HUES6 (cell line): ENCODE measurements around the gene GDA.

ENCODE experiments used
- H3K27ac ChIP-seq: 2 replicates; pipeline ENCODE4 v1.7.0; 2013; ENCODE audit warnings: low read depth, mild to moderate bottlenecking, low read length, inconsistent platforms
- H3K27me3 ChIP-seq: 2 replicates; pipeline ENCODE4 v1.6.1; 2013; ENCODE audit warnings: low read length; ENCODE audit not compliant: control insufficient read depth, insufficient read depth
- H3K36me3 ChIP-seq: 2 replicates; pipeline ENCODE4 v1.6.1; 2013; ENCODE audit warnings: low read length; ENCODE audit not compliant: control insufficient read depth, insufficient read depth
- H3K4me1 ChIP-seq: 2 replicates; pipeline ENCODE4 v1.6.1; 2013; ENCODE audit warnings: low read length; ENCODE audit not compliant: control insufficient read depth, insufficient read depth
- H3K4me3 ChIP-seq: 2 replicates; pipeline ENCODE4 v1.5.1; 2013; ENCODE audit warnings: low read depth, low read length
- H3K9ac ChIP-seq: one replicate; pipeline ENCODE4 v1.6.1; 2013; ENCODE audit warnings: mild to moderate bottlenecking, low read length
- H3K9me3 ChIP-seq: 2 replicates; pipeline ENCODE4 v1.6.1; 2013; ENCODE audit warnings: low read depth, low read length; ENCODE audit not compliant: control insufficient read depth, insufficient read depth

Gene GDA

DNA sequence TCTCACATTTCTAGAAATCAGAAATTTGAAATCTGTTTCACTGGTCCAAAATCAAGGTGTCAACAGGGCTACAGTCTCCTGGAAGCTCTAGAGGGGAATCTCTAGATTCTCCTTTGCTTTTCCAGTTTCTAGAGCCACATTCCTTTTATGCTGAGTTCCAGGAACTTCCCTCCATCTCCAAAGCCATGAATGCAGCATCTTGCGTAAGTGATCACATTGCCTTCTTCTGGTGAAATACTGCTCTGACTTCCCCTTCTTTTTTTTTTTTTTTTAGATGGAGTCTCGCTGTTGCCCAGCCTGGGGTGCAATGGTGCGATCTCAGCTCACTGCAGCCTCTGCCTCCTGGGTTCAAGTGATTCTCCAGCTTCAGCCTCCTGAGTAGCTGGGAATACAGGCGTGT is 23.8 kb downstream of the GDA start:
- peaks cover 4% of the 10 kb centered on the region; the same call in 1 of the 2 replicates for H3K9me3 ChIP-seq
- no peak overlapping the region for H3K27ac ChIP-seq
- no peak overlapping the region for H3K9ac ChIP-seq
- no peaks in the 10 kb centered on the region for H3K4me1 ChIP-seq
- H3K27me3 ChIP-seq, result no peaks in the 10 kb centered on the region
- H3K36me3 ChIP-seq, result no peaks in the 10 kb centered on the region
- no peak overlapping the region for H3K4me3 ChIP-seq

DNA sequence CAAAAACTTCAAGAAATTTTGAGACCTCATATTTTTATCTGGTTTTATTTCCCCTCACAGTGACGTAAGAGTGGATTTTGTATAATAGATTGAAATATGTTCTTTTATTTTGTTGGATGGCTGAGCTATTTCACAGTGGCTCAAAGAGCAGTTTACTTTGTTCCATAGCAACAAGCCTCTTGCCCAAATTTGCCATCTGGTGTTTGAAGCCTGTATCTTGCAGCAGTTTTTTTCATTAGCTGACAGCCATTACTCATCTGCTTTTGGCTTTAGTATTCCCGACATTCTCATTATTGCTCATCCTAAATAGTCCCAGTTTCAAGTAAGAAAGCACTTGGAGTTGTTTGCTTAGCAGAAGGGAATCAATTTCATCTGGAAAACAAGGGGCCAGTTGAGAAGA is 36.3 kb downstream of the GDA start:
- no peak overlapping the region for H3K9ac ChIP-seq
- H3K4me3 ChIP-seq, result no peak overlapping the region
- H3K9me3 ChIP-seq, result 0 out of 2 replicates have a peak, but pooled peaks cover 4% of the 10 kb centered on the region
- H3K4me1 ChIP-seq, result no peaks in the 10 kb centered on the region
- no peak overlapping the region for H3K27ac ChIP-seq
- no peaks in the 10 kb centered on the region for H3K27me3 ChIP-seq
- no peaks in the 10 kb centered on the region for H3K36me3 ChIP-seq

GRCh38 chr9:72187121-72187695 is 38.0 kb downstream of the GDA start:
- Histone ChIP-seq H3K9ac (no peak overlapping the region), H3K36me3 (no peaks in the 10 kb centered on the region), H3K27me3 (no peaks in the 10 kb centered on the region), H3K27ac (no peak overlapping the region), H3K9me3 (0 out of 2 replicates have a peak, but pooled peaks cover 4% of the 10 kb centered on the region), H3K4me1 (no peaks in the 10 kb centered on the region), H3K4me3 (no peak overlapping the region)

- Histone ChIP-seq H3K27me3 (no peaks in the 10 kb centered on the region), H3K4me1 (no peaks in the 10 kb centered on the region), H3K9me3 (0 out of 2 replicates have a peak, but pooled peaks cover 2% of the 10 kb centered on the region), H3K4me3 (no peak overlapping the region), H3K36me3 (no peaks in the 10 kb centered on the region), H3K9ac (no peak overlapping the region), H3K27ac (no peak overlapping the region)
These were observed 39.0 kb downstream of the GDA start for GRCh38 chr9:72188232-72188631.

DNA sequence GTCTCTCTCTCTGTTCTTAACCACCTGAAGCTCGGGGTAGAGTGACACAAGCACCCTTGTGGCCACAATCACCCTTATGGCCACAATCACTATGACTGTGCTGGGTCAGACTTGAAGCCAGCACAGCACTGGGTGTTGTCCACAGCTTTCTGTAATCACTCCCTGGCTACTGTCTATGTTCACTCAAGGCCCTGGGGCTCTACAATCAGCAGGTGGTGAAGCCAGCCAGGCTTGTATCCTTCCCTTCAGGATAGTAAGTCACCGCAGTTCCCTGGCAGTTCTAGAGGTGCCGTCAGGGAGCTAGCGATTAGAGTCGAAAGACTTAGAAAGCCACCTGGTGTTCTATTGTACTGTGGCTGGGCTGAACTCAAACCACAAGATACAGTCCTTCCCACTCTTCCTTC is 44.2 kb downstream of the GDA start:
- Histone ChIP-seq H3K9me3 (no peaks in the 10 kb centered on the region), H3K9ac (no peak overlapping the region), H3K4me3 (no peak overlapping the region), H3K27ac (no peak overlapping the region), H3K27me3 (no peaks in the 10 kb centered on the region), H3K4me1 (peaks cover 2% of the 10 kb centered on the region; the same call in 1 of the 2 replicates), H3K36me3 (no peaks in the 10 kb centered on the region)

DNA sequence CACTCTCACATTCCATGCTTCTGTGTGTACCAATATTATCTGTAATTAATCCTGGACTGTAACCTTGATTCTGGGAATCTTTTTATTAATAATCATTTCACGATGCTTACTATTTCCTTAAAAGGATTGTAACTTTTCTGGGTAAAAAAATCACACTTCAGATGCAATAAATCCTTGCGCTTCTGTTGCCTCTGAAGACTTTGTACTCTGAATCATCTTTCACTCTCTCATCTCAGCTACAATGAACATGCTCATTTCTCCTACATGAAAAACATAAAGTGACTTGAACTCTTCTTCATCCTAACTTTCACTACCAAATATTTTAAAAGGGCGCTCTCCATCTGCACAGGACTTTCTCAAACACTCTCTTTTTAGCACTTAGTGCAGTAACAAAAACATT is 50.0 kb downstream of the GDA start:
- H3K27ac ChIP-seq, result no peak overlapping the region
- no peaks in the 10 kb centered on the region for H3K36me3 ChIP-seq
- H3K4me1 ChIP-seq, result no peaks in the 10 kb centered on the region
- no peaks in the 10 kb centered on the region for H3K9me3 ChIP-seq
- no peak overlapping the region for H3K9ac ChIP-seq
- H3K27me3 ChIP-seq, result no peaks in the 10 kb centered on the region; the same call in 1 of the 2 replicates
- H3K4me3 ChIP-seq, result no peak overlapping the region

DNA sequence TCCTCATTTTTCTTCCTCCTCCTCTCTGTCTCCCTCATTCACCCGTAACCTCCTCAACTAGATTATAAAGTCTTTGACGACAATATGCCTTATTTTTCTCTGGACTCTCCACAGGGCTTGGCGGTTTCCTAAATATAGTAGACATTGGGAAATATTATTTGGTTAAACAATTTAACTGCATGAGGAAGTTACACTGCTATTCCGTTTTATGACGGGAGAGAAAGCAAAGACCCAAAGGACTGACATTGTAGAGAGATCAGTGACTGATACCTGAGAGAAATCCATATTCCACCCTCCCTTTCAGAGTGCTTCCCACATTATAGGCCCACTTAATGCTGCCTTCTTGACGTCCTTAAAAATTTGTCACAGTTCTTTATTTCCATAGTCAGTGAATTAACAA is 51.2 kb downstream of the GDA start:
- H3K27me3 ChIP-seq, result no peaks in the 10 kb centered on the region; the same call in 1 of the 2 replicates

GRCh38 chr9:72202009-72202408 is 52.8 kb downstream of the GDA start:
- no peak overlapping the region for H3K9ac ChIP-seq
- H3K4me1 ChIP-seq, result no peaks in the 10 kb centered on the region
- no peak overlapping the region for H3K4me3 ChIP-seq
- H3K9me3 ChIP-seq, result no peaks in the 10 kb centered on the region
- H3K36me3 ChIP-seq, result no peaks in the 10 kb centered on the region
- no peaks in the 10 kb centered on the region; the same call in 1 of the 2 replicates for H3K27me3 ChIP-seq
- no peak overlapping the region for H3K27ac ChIP-seq

More for the DNA sequence above, 51.2 kb downstream of the GDA start:
- no peak overlapping the region for H3K27ac ChIP-seq
- H3K9me3 ChIP-seq, result no peaks in the 10 kb centered on the region
- no peaks in the 10 kb centered on the region for H3K36me3 ChIP-seq
- H3K9ac ChIP-seq, result no peak overlapping the region
- no peaks in the 10 kb centered on the region for H3K4me1 ChIP-seq
- H3K4me3 ChIP-seq, result no peak overlapping the region

GRCh38 chr9:72203205-72203803 is 54.1 kb downstream of the GDA start:
- no peak overlapping the region for H3K9ac ChIP-seq
- H3K9me3 ChIP-seq, result no peaks in the 10 kb centered on the region
- H3K27ac ChIP-seq, result no peak overlapping the region
- no peaks in the 10 kb centered on the region for H3K36me3 ChIP-seq
- H3K4me3 ChIP-seq, result no peak overlapping the region
- no peaks in the 10 kb centered on the region for H3K4me1 ChIP-seq
- H3K27me3 ChIP-seq, result no peaks in the 10 kb centered on the region; the same call in 1 of the 2 replicates

DNA sequence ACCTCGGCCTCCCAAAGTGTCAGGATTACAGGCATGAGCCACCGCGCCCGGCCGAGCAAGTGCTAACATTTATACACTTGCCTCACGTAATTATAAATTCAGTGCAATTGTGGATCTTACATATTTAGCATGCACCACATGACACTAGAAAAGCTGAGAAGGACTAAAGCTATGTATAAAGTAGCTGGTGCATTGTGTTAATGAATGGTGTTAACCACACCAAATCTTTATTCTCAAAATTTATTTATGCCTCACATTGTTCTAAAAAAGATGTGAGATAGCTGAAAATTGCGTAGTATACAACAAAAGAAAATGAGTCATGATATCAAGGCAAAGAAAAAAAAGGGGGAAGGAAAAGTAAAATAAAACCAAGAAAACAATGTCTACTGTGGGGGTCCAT is 54.8 kb downstream of the GDA start:
- no peak overlapping the region for H3K9ac ChIP-seq
- H3K36me3 ChIP-seq, result no peaks in the 10 kb centered on the region

GRCh38 chr9:72205513-72205912 is 56.3 kb downstream of the GDA start:
- Histone ChIP-seq H3K27me3 (no peaks in the 10 kb centered on the region; the same call in 1 of the 2 replicates), H3K36me3 (no peaks in the 10 kb centered on the region), H3K9ac (no peak overlapping the region), H3K9me3 (no peaks in the 10 kb centered on the region), H3K4me1 (no peaks in the 10 kb centered on the region), H3K4me3 (no peak overlapping the region), H3K27ac (no peak overlapping the region)

More for the DNA sequence above, 54.8 kb downstream of the GDA start:
- H3K9me3 ChIP-seq, result no peaks in the 10 kb centered on the region
- no peaks in the 10 kb centered on the region for H3K4me1 ChIP-seq
- H3K4me3 ChIP-seq, result no peak overlapping the region
- H3K27ac ChIP-seq, result no peak overlapping the region
- no peaks in the 10 kb centered on the region; the same call in 1 of the 2 replicates for H3K27me3 ChIP-seq
